Breast epithelium (tissue), 4 donors: Measurements from ENCODE around the gene TRIO. TPM values are rescaled to one million over a fixed set of nuclear protein-coding genes. Genes with fewer than 3 reads are reported as not detected.

Experiments used
- DNase-seq, 2 donors: peaks; one replicate each; pipeline ENCODE4 v3.0.0-alpha.2; 2019; ENCODE audit warnings: low spot score in 2 of 2
- H3K27ac ChIP-seq, 2 donors: fragments of 200-600 bp; sonication (generic) in 1 of 2; one replicate each; pipeline ENCODE4 v1.5.1; 2016 to 2019; ENCODE audit warnings: mild to moderate bottlenecking in 1 of 2
- H3K27me3 ChIP-seq, 2 donors: fragments of 200-600 bp; sonication (generic) in 1 of 2; one replicate each; pipeline versions ENCODE4 v1.5.1 to v1.6.0; 2017 to 2019; ENCODE audit warnings: control low read depth in 1 of 2, mild to moderate bottlenecking in 1 of 2
- H3K36me3 ChIP-seq: fragments of 200-600 bp; one replicate; pipeline ENCODE4 v1.5.1; 2019
- H3K4me1 ChIP-seq, 2 donors: fragments of 200-600 bp; sonication (generic); one replicate each; pipeline ENCODE4 v1.5.1; 2016 to 2019; ENCODE audit warnings: control low read depth in 1 of 2
- H3K4me3 ChIP-seq, 3 donors: fragments of 200-600 bp; sonication (generic); 1 replicate in 2 of 3; 2 replicates in 1 of 3; pipeline ENCODE4 v1.5.1; 2016 to 2019; ENCODE audit warnings: mild to moderate bottlenecking in 3 of 3, moderate library complexity in 2 of 3
- H3K9me3 ChIP-seq, 2 donors: fragments of 200-600 bp; sonication (generic) in 1 of 2; one replicate each; pipeline ENCODE4 v1.5.1; 2016 to 2019; ENCODE audit warnings: control low read depth in 1 of 2
- POLR2A ChIP-seq: fragments of 450-650 bp; IDR thresholded peaks from one replicate; pipeline ENCODE4 v1.6.1; 2016; ENCODE audit warnings: antibody characterized with exemption, mild to moderate bottlenecking, moderate library complexity
- POLR2AphosphoS5 ChIP-seq, 3 donors: sonication (generic); formaldehyde crosslinking; IDR thresholded peaks; one replicate each; pipeline ENCODE4 v1.6.1; 2017; ENCODE audit warnings: antibody characterized with exemption in 3 of 3
- intact Hi-C: fragments of 100-400 bp; cut with DNase I; formaldehyde crosslinking; loops from one replicate; pipeline ENCODE4 v1.15.1; 2023; ENCODE audit warnings: low total_unique reads
- total RNA-seq, 3 donors: library from RNA; depleted of rRNA; stranded (reverse); fragments of >200 nt; gene quantifications; one replicate each; pipeline ENCODE4 v1.1.0, GENCODE V29; 2016
- TF ChIP-seq, protein P1 (sequence below), 3 donors: fragments of 450-650 bp; IDR thresholded peaks; one replicate each; pipeline ENCODE4 v1.5.1; 2016 to 2017; ENCODE audit warnings: antibody characterized with exemption in 3 of 3, mild to moderate bottlenecking in 3 of 3, moderate library complexity in 3 of 3

Gene TRIO
- total RNA-seq, 3 donors from 2014 or later: 191 to 209 (median 193) TPM

- no peak for TF ChIP-seq POLR2A
- H3K36me3 ChIP-seq: no peaks in the 10 kb centered on the region
- H3K9me3 ChIP-seq: no peaks in the 10 kb centered on the region
- H3K27me3 ChIP-seq: no peaks in the 10 kb centered on the region
- intact Hi-C loops: no loop called here
- H3K4me3 ChIP-seq: no peak overlapping the region
- H3K27ac ChIP-seq: no peak overlapping the region
- H3K4me1 ChIP-seq: no peaks in the 10 kb centered on the region
- DNase-seq: no peak
Measured at GRCh38 chr5:14457476-14457875, 314.3 kb downstream of the TRIO start.

GRCh38 chr5:14458414-14458813 is 315.3 kb downstream of the TRIO start:
- TF ChIP-seq, protein P1, sequence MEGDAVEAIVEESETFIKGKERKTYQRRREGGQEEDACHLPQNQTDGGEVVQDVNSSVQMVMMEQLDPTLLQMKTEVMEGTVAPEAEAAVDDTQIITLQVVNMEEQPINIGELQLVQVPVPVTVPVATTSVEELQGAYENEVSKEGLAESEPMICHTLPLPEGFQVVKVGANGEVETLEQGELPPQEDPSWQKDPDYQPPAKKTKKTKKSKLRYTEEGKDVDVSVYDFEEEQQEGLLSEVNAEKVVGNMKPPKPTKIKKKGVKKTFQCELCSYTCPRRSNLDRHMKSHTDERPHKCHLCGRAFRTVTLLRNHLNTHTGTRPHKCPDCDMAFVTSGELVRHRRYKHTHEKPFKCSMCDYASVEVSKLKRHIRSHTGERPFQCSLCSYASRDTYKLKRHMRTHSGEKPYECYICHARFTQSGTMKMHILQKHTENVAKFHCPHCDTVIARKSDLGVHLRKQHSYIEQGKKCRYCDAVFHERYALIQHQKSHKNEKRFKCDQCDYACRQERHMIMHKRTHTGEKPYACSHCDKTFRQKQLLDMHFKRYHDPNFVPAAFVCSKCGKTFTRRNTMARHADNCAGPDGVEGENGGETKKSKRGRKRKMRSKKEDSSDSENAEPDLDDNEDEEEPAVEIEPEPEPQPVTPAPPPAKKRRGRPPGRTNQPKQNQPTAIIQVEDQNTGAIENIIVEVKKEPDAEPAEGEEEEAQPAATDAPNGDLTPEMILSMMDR (IDR thresholded peaks at IDR 0.05): no peak
- TF ChIP-seq POLR2AphosphoS5 (IDR thresholded peaks at IDR 0.05) (no peak), POLR2A (no peak)
- intact Hi-C loops: no loop called here
- DNase-seq: no peak
- H3K4me1 ChIP-seq: no peaks in the 10 kb centered on the region
- no peak overlapping the region for H3K4me3 ChIP-seq
- H3K36me3 ChIP-seq: no peaks in the 10 kb centered on the region
- no peaks in the 10 kb centered on the region for H3K27me3 ChIP-seq
- no peaks in the 10 kb centered on the region for H3K9me3 ChIP-seq
- H3K27ac ChIP-seq: no peak overlapping the region

- no peaks in the 10 kb centered on the region for H3K36me3 ChIP-seq
- TF ChIP-seq POLR2A (no peak), POLR2AphosphoS5 (IDR thresholded peaks at IDR 0.05) (no peak)
- TF ChIP-seq, protein P1 (IDR thresholded peaks at IDR 0.05): no peak
- intact Hi-C loops: loop anchor here (10.0 kb wide), 1 partner anchor 164 kb away; no protein-coding TSS in a partner anchor
Measured at GRCh38 chr5:14460844-14461398, 317.8 kb downstream of the TRIO start.

DNA sequence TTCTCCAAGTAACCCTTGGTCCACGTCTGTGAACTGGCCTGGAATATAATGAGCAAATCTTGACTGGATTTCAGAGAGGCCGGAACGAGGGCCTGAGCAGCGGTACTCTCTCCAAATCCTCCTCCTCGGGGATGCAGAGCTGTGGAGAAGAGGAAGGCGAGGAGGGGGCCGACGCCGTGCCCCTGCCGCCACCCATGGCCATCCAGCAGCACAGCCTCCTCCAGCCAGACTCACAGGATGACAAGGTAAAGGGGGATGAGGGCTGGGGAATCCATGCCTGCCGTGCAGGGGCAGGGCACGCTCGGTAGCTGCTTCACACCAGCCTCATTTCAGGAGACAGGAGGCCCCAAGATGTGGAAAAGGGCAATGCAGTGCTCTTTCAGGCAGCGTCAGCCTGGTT is 319.5 kb downstream of the TRIO start:
- H3K36me3 ChIP-seq: no peaks in the 10 kb centered on the region

More at GRCh38 chr5:14460844-14461398, 317.8 kb downstream of the TRIO start:
- Histone ChIP-seq H3K4me3 (no peak overlapping the region), H3K27me3 (no peaks in the 10 kb centered on the region), H3K4me1 (no peaks in the 10 kb centered on the region), H3K27ac (no peak overlapping the region), H3K9me3 (no peaks in the 10 kb centered on the region)
- no peak for DNase-seq

DNA sequence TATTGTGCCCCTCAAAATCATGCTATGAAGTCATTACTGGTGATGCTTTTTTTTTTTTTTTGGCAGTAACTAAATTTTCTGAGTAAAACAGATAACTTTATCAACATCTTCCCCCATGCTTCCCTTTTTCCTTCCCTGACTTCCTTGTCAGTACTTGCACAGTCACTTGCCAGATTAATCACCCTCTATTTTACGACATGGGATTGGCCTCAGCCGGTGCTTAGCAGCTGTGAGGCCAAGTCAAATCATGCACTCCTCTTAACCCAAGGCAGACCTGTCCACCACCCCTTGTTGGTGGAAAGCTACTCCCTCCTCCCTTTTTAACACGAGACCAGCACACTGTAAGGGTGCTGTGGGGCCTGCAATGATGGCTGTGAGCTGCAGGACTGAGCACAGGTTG is 320.5 kb downstream of the TRIO start:
- no peak overlapping the region for H3K4me3 ChIP-seq
- no peak for DNase-seq
- no peak for TF ChIP-seq POLR2AphosphoS5 (IDR thresholded peaks at IDR 0.05)
- TF ChIP-seq, protein P1 (IDR thresholded peaks at IDR 0.05): no peak
- TF ChIP-seq POLR2A: no peak
- no peaks in the 10 kb centered on the region for H3K36me3 ChIP-seq
- intact Hi-C loops: loop anchor here (10.0 kb wide), 1 partner anchor 161 kb away; no protein-coding TSS in a partner anchor
- no peaks in the 10 kb centered on the region for H3K27me3 ChIP-seq
- H3K4me1 ChIP-seq: no peaks in the 10 kb centered on the region
- H3K9me3 ChIP-seq: no peaks in the 10 kb centered on the region
- peak overlapping the region in 1 of 2 donors; percentile 0 for H3K27ac ChIP-seq

More for the DNA sequence above, 319.5 kb downstream of the TRIO start:
- Histone ChIP-seq H3K27me3 (no peaks in the 10 kb centered on the region), H3K4me3 (no peak overlapping the region), H3K9me3 (no peaks in the 10 kb centered on the region), H3K4me1 (no peaks in the 10 kb centered on the region), H3K27ac (no peak overlapping the region)
- intact Hi-C loops: loop anchor here (10.0 kb wide), 1 partner anchor 162 kb away; no protein-coding TSS in a partner anchor
- DNase-seq: no peak
- TF ChIP-seq POLR2A (no peak), POLR2AphosphoS5 (IDR thresholded peaks at IDR 0.05) (no peak)
- TF ChIP-seq, protein P1 (IDR thresholded peaks at IDR 0.05): no peak
